Measurements from ENCODE around the gene MREG. TPM values are rescaled to one million over a fixed set of nuclear protein-coding genes. Genes with fewer than 3 reads are reported as not detected.

The MREG gene
- total and polyA plus RNA-seq, 10 of the 15 experiments (the other 5 are each of a cell fraction or from before 2014, with no cell fraction given): 6.9 to 45.0 (median 28.5) TPM

- TF ChIP-seq SP1 (IDR thresholded peaks at IDR 0.05; ENCODE audit: low read depth, low read length): no peak
- peak; percentile 79 for TF ChIP-seq EED (IDR thresholded peaks at IDR 0.05; ENCODE audit: low read depth)
- peak; percentile 68; the same call in 1 of the 2 replicates for TF ChIP-seq POLR2A (IDR thresholded peaks at IDR 0.05; ENCODE audit: low read depth, low read length)
- peak; percentile 85 for TF ChIP-seq IKZF1 (conservative IDR thresholded peaks at IDR 0.05)
- no peak for TF ChIP-seq STAT1 (conservative IDR thresholded peaks at IDR 0.05)
- TF ChIP-seq NR2C2 (IDR thresholded peaks at IDR 0.05; ENCODE audit: borderline replicate concordance, control insufficient read depth, insufficient read length, low read depth): no peak
- no peak for TF ChIP-seq IRF3 (IDR thresholded peaks at IDR 0.05)
- no peak for TF ChIP-seq REST (IDR thresholded peaks at IDR 0.05; ENCODE audit: low read depth, low read length)
- no peak for TF ChIP-seq HSF1 (IDR thresholded peaks at IDR 0.05; ENCODE audit: low read depth, low read length)
- no peak for TF ChIP-seq JUND (IDR thresholded peaks at IDR 0.05; ENCODE audit: low read depth, low read length)
- 0 out of 2 replicates have a peak, but pooled peaks have one; percentile 13 for TF ChIP-seq TCF12 (IDR thresholded peaks at IDR 0.05; ENCODE audit: low read depth, low read length)
- no peak for TF ChIP-seq KDM1A (IDR thresholded peaks at IDR 0.05; ENCODE audit: borderline replicate concordance)
- no peak for TF ChIP-seq STAT3 (IDR thresholded peaks at IDR 0.05; ENCODE audit: low read depth, low read length)
- peak; percentile 94 for TF ChIP-seq NBN (IDR thresholded peaks at IDR 0.05)
- 0 out of 2 replicates have a peak, but pooled peaks have one; percentile 16 for TF ChIP-seq ZNF207 (IDR thresholded peaks at IDR 0.05; ENCODE audit: borderline replicate concordance)
- TF ChIP-seq BACH1 (IDR thresholded peaks at IDR 0.05; ENCODE audit: borderline replicate concordance): no peak; the same call in 1 of the 2 replicates
- TF ChIP-seq MAX (IDR thresholded peaks at IDR 0.05; ENCODE audit: low read depth, low read length): 0 out of 2 replicates have a peak, but pooled peaks have one; percentile 26
- peak; percentile 41; the same call in 1 of the 2 replicates for TF ChIP-seq RELB (IDR thresholded peaks at IDR 0.05; ENCODE audit: low read depth)
- no peak for TF ChIP-seq SUZ12 (IDR thresholded peaks at IDR 0.05; ENCODE audit: unreplicated experiment)
- TF ChIP-seq RBBP5 (conservative IDR thresholded peaks at IDR 0.05): no peak; the same call in 1 of the 2 replicates
- TF ChIP-seq FOS (IDR thresholded peaks at IDR 0.05; ENCODE audit: borderline replicate concordance, extremely low read depth, insufficient read length): no peak
- no peak for TF ChIP-seq HDAC6 (IDR thresholded peaks at IDR 0.05; ENCODE audit: unreplicated experiment)
Observed at GRCh38 chr2:216057688-216058193, 44.4 kb upstream of the MREG start (continued).
